Stimulated activated CD8-positive, alpha-beta memory T cell treated with anti-CD3 and anti-CD28 coated beads, Interleukin-7, amount 100 ng/mL, for 4 hours (primary cell): ENCODE measurements around the gene CHD3.
"Not testable (repeated sequence)": the region's sequence is repeated elsewhere in the genome, so short reads cannot be mapped to it uniquely, and the experiment has no call there.

Experiments
- DNase-seq, 2 donors: peaks; one replicate each; pipeline ENCODE4 v3.0.0-alpha.2; 2020; ENCODE audit warnings: low read depth in 2 of 2

CHD3 gene

GRCh38 chr17:7931709-7932482 lies 43.3 kb downstream of the CHD3 start, which contains the start of the genes CNTROB and TRAPPC1:
CNTROB (plus strand) TSS chr17:7932206; CDS start chr17:7933080, 874 bp downstream.
TRAPPC1 (minus strand) TSS chr17:7931946; CDS start chr17:7931829, 117 bp downstream.
- DNase-seq, result peak; percentile 99 to 100

GRCh38 chr17:7932483-7932891 lies 43.9 kb downstream of the CHD3 start:
- no peak for DNase-seq

- DNase-seq, result peak in 1 of 2 donors; percentile 13
Observed at GRCh38 chr17:7932949-7933348, 44.4 kb downstream of the CHD3 start.

GRCh38 chr17:7935859-7936258 lies 47.3 kb downstream of the CHD3 start:
- DNase-seq, result no peak

- no peak for DNase-seq
Observed at GRCh38 chr17:7940034-7940433, 51.4 kb downstream of the CHD3 start.

GRCh38 chr17:7940743-7941142 lies 52.2 kb downstream of the CHD3 start:
- DNase-seq, result no peak

- no peak for DNase-seq
Observed at GRCh38 chr17:7943291-7943690, 54.7 kb downstream of the CHD3 start.

- DNase-seq, result no peak
Observed at GRCh38 chr17:7944326-7944725, 55.7 kb downstream of the CHD3 start.

GRCh38 chr17:7945651-7946050 lies 57.1 kb downstream of the CHD3 start:
- no peak for DNase-seq

- no peak for DNase-seq
Observed at GRCh38 chr17:7946441-7946840, 57.9 kb downstream of the CHD3 start.

GRCh38 chr17:7947651-7948050 lies 59.1 kb downstream of the CHD3 start:
- no peak for DNase-seq

- DNase-seq, result no peak
Observed at GRCh38 chr17:7950578-7950977, 62.0 kb downstream of the CHD3 start.

- no peak for DNase-seq
Observed at GRCh38 chr17:7951143-7951792, 62.7 kb downstream of the CHD3 start.

- DNase-seq, result not testable (repeated sequence)
Observed at GRCh38 chr17:7953266-7953665, 64.7 kb downstream of the CHD3 start.

GRCh38 chr17:7955414-7956227 lies 67.0 kb downstream of the CHD3 start:
- DNase-seq, result no peak

- DNase-seq, result no peak
Observed at GRCh38 chr17:7956228-7956965, 67.8 kb downstream of the CHD3 start.

GRCh38 chr17:7959503-7960253 lies 71.1 kb downstream of the CHD3 start:
- no peak for DNase-seq

GRCh38 chr17:7961421-7961820 lies 72.8 kb downstream of the CHD3 start:
- no peak for DNase-seq
